Hematopoietic multipotent progenitor cell (in vitro differentiated cells): ENCODE measurements around the gene NOL9. TPM values are rescaled to one million over a fixed set of nuclear protein-coding genes. Genes with fewer than 3 reads are reported as not detected.
A peak's percentile ranks its signal among the peaks of the same experiment; 100 is the strongest.
"Not testable (repeated sequence)": the region's sequence is repeated elsewhere in the genome, so short reads cannot be mapped to it uniquely, and the experiment has no call there.

Experiments used
- DNase-seq, 3 donors: peaks; one replicate each; pipeline ENCODE4 v3.0.0-alpha.2; 2011 to 2015; ENCODE audit warnings: low read depth in 2 of 3, low spot score in 2 of 3
- total RNA-seq: library from RNA; depleted of rRNA; stranded (reverse); fragments of >200 nt; gene quantifications from one replicate; pipeline ENCODE4 v1.2.3, GENCODE V29; 2012

Gene NOL9
- 19.1 TPM for total RNA-seq

- DNase-seq = peak; percentile 93 to 95 (median 94)
These were observed at the start of gene NOL9 for GRCh38 chr1:6554031-6554906. Gene NOL9 (minus strand): TSS chr1:6554513. CDS start chr1:6554502, 11 bp downstream.

GRCh38 chr1:6603238-6603914 lies 49.1 kb upstream of the NOL9 start:
- DNase-seq = peak; percentile 52 to 79 (median 60)

- peak; percentile 72 to 93 (median 92) for DNase-seq
These were observed 48.4 kb upstream of the NOL9 start, which contains the start of gene KLHL21 for GRCh38 chr1:6602669-6603237. Gene KLHL21 (minus strand): TSS chr1:6602869. CDS start chr1:6602817, 52 bp downstream.

GRCh38 chr1:6601923-6602668 lies 47.8 kb upstream of the NOL9 start:
- DNase-seq = no peak

- peak; percentile 39 to 91 (median 85) for DNase-seq
These were observed 47.0 kb upstream of the NOL9 start for GRCh38 chr1:6601049-6601922.

- no peak for DNase-seq
These were observed 46.2 kb upstream of the NOL9 start for GRCh38 chr1:6600410-6601048.

- DNase-seq = not testable (repeated sequence)
These were observed 45.7 kb upstream of the NOL9 start for GRCh38 chr1:6599991-6600390.

- DNase-seq = peak in 2 of 3 donors; percentile 62 to 76
These were observed 45.0 kb upstream of the NOL9 start for GRCh38 chr1:6599141-6599975.

- no peak for DNase-seq
These were observed 43.4 kb upstream of the NOL9 start for GRCh38 chr1:6597777-6598131.

GRCh38 chr1:6596886-6597776 lies 42.8 kb upstream of the NOL9 start:
- no peak for DNase-seq

GRCh38 chr1:6596351-6596750 lies 42.0 kb upstream of the NOL9 start:
- no peak for DNase-seq

- DNase-seq = no peak
These were observed 40.8 kb upstream of the NOL9 start for GRCh38 chr1:6594977-6595740.

GRCh38 chr1:6593810-6594209 lies 39.5 kb upstream of the NOL9 start:
- no peak for DNase-seq

GRCh38 chr1:6592865-6593593 lies 38.7 kb upstream of the NOL9 start:
- DNase-seq = no peak

GRCh38 chr1:6592441-6592840 lies 38.1 kb upstream of the NOL9 start:
- no peak for DNase-seq

- no peak for DNase-seq
These were observed 37.3 kb upstream of the NOL9 start for GRCh38 chr1:6591644-6592043.
